ENCODE measurements around the gene TCEANC2. TPM values are rescaled to one million over a fixed set of nuclear protein-coding genes. Genes with fewer than 3 reads are reported as not detected.

Gene TCEANC2
- total RNA-seq, 1 donor from 2014 or later, result 8.1 TPM

DNA sequence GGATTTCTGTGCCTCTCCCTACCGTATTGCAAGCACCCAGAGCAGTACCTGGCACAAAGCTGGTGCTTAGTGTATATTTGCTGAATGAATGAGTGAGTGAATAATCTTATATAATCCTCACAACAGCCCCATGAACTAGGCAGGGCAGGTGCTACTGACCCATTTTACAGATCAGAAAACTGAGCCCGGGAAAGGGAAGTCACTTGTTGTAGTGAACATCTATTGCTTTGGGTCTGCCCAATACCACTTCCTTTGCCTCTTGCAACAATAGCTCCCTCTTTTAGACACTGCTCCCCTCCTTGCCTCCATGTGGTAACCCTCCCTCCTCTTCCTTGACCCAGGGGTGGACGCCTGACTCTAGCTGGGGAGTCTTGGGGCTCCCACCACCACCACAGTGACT lies 96.3 kb downstream of the TCEANC2 start:
- Mint-ChIP-seq H3K9me3 (no peaks in the 10 kb centered on the region), H3K36me3 (ENCODE audit: low read depth) (no peaks in the 10 kb centered on the region), H3K27ac (no peak overlapping the region), H3K27me3 (no peaks in the 10 kb centered on the region), H3K4me3 (no peak overlapping the region), H3K4me1 (no peaks in the 10 kb centered on the region)
- TF ChIP-seq, protein P1, sequence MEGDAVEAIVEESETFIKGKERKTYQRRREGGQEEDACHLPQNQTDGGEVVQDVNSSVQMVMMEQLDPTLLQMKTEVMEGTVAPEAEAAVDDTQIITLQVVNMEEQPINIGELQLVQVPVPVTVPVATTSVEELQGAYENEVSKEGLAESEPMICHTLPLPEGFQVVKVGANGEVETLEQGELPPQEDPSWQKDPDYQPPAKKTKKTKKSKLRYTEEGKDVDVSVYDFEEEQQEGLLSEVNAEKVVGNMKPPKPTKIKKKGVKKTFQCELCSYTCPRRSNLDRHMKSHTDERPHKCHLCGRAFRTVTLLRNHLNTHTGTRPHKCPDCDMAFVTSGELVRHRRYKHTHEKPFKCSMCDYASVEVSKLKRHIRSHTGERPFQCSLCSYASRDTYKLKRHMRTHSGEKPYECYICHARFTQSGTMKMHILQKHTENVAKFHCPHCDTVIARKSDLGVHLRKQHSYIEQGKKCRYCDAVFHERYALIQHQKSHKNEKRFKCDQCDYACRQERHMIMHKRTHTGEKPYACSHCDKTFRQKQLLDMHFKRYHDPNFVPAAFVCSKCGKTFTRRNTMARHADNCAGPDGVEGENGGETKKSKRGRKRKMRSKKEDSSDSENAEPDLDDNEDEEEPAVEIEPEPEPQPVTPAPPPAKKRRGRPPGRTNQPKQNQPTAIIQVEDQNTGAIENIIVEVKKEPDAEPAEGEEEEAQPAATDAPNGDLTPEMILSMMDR (IDR thresholded peaks at IDR 0.05), result no peak
- ChIA-PET CTCF (no interaction called here), POLR2A (no interaction called here)
- ATAC-seq (ENCODE audit: low read depth) (no peak), DNase-seq (no peak)
- intact Hi-C loops (cut with micrococcal nuclease), result no loop called here

DNA sequence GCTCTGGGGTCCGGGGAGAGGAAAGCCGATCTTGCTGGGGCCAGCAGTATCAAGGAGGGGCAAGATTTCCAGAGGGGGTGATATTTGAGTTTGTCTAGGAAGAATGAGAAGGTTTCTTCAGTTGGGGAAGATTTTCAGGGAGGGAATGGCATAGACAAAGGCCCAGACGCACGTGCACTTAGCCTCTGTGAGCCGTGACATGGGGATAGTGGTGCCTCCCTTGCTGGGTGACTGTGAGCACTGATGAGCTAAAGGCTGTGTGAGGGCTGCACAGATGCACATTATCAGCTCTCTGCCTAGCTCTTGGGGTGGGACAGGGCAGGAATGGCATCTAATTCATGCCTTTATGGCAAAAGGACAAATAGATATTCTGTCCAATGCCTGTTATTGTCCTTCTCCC lies 97.6 kb downstream of the TCEANC2 start:
- TF ChIP-seq, protein P1 (IDR thresholded peaks at IDR 0.05), result no peak

DNA sequence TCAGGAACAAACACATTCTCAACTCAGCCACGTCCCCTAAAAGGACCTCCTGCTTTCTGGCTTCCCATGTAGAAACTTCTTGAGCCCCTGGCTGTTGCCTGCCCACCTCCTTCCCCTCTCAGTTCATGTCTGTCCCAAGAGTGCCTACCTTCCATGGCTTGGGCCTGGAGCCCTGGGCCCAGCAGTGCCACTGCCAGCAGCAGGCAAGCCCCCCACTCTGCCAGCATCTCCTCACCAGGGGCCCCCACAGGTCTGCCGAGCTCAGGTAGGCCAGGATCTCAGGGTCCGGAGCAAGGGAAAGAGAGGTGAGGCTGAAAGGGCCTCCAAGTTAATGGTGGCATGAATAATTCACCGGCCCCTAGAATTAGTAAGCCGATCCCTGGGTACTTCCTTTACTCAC lies 99.3 kb downstream of the TCEANC2 start, which contains the start of gene CDCP2:
Gene CDCP2, minus strand, starts transcription at position 305 of the 400 bp plus-strand sequence. Its CDS starts 78 bp downstream, at position 227.
- Mint-ChIP-seq H3K4me3 (no peak within 1 kb of the TSS), H3K4me1 (no peaks in the 10 kb centered on the region), H3K27me3 (no peaks in the 10 kb centered on the region), H3K9me3 (no peaks in the 10 kb centered on the region), H3K36me3 (ENCODE audit: low read depth) (no peaks in the 10 kb centered on the region), H3K27ac (no peak within 1 kb of the TSS)
- CTCF ChIA-PET, result no interaction called here
- POLR2A ChIA-PET, result no interaction called here
- TF ChIP-seq, protein P1 (IDR thresholded peaks at IDR 0.05), result no peak
- no peak for DNase-seq
- no peak for ATAC-seq (ENCODE audit: low read depth)
- intact Hi-C loops (cut with micrococcal nuclease), result no loop called here

More for the DNA sequence above, 97.6 kb downstream of the TCEANC2 start:
- ATAC-seq (ENCODE audit: low read depth) (no peak), DNase-seq (no peak)
- POLR2A ChIA-PET, result no interaction called here
- Mint-ChIP-seq H3K27me3 (no peaks in the 10 kb centered on the region), H3K27ac (no peak overlapping the region), H3K4me3 (no peak overlapping the region), H3K9me3 (no peaks in the 10 kb centered on the region), H3K36me3 (ENCODE audit: low read depth) (no peaks in the 10 kb centered on the region), H3K4me1 (no peaks in the 10 kb centered on the region)
- intact Hi-C loops (cut with micrococcal nuclease), result no loop called here
- CTCF ChIA-PET, result no interaction called here

DNA sequence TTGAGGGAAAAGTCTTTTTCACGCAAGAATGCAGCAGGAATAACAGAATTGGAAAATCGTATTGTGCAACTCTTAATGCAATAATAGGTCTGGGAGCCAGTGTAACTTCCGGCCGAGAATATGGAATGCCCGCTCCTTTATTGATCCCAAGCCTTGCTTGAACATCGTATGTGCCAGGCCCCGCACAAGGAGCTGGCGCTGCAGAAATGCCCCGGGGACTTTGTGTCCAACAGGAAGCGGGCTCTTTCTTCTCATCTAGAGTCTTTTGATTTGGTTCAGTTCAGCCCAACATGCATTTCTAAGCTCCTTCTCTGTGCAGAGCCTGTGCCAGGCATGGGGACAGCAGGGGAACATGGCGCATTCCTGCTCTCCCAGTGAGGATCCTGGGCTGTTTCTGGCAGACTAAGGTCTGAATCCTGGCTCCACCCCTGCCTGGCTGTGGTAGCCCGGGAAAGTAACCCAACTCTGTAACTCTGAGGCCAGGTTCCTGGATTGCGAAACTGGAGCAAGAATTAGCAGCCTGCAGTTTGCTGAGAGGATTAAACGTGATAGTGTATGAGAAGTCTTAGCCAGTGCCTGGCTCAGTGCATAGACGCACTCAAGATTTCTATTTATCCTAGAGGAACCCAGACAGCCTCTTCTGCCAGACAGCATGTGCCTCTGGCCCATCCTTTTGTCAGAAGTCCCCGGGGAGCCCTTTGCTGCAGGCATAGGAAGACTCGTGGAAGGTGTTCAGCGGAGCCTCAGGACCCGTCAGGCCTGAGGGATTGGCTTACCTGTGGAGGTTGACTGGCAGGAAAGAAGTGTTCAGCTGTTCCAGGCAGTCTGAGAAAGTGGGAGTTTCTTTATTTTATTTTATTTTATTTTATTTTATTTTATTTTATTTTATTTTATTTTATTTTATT lies 100.4 kb downstream of the TCEANC2 start:
- no peak for ATAC-seq (ENCODE audit: low read depth)
- Mint-ChIP-seq H3K9me3 (no peaks in the 10 kb centered on the region), H3K4me1 (no peaks in the 10 kb centered on the region), H3K27me3 (no peaks in the 10 kb centered on the region), H3K27ac (no peak overlapping the region), H3K4me3 (no peak overlapping the region), H3K36me3 (ENCODE audit: low read depth) (no peaks in the 10 kb centered on the region)
- DNase-seq, result no peak
- ChIA-PET CTCF (no interaction called here), POLR2A (no interaction called here)
- intact Hi-C loops (cut with micrococcal nuclease), result no loop called here
- TF ChIP-seq, protein P1 (IDR thresholded peaks at IDR 0.05), result no peak

Other genes with a start within 250 kb of the TCEANC2 start
- gene NDC1, start 215.3 kb upstream of the TCEANC2 start, total RNA-seq, result 10.6 and 14.0 TPM in 2 replicates
- 16.6 and 18.5 TPM in 2 replicates for gene YIPF1, start 163.8 kb upstream of the TCEANC2 start, total RNA-seq
- gene DIO1, start 159.4 kb upstream of the TCEANC2 start, total RNA-seq, result not detected in 2 replicates
- 38.0 and 41.0 TPM in 2 replicates for gene IFT25, start 107.9 kb upstream of the TCEANC2 start, total RNA-seq
- gene LRRC42, start 107.3 kb upstream of the TCEANC2 start, total RNA-seq, result 13.8 and 14.6 TPM in 2 replicates
- gene LDLRAD1, start 35.4 kb upstream of the TCEANC2 start, total RNA-seq, result not detected in 2 replicates
- gene TMEM59, start 404 bp upstream of the TCEANC2 start, total RNA-seq, result 103 and 123 TPM in 2 replicates
- not detected in 2 replicates for gene CDCP2, start 99.4 kb downstream of the TCEANC2 start, total RNA-seq
- 8.4 and 8.7 TPM in 2 replicates for gene CYB5RL, start 146.4 kb downstream of the TCEANC2 start, total RNA-seq
- 62.5 and 64.1 TPM in 2 replicates for gene MRPL37, start 146.6 kb downstream of the TCEANC2 start, total RNA-seq

All from activated B cell treated with CpG ODN at 0.5 μM for 24 hours (primary cell).